Esophagus muscularis mucosa (tissue), 4 donors: Measurements from ENCODE around the gene IGDCC3. TPM values are rescaled to one million over a fixed set of nuclear protein-coding genes. Genes with fewer than 3 reads are reported as not detected.

ENCODE experiments used
- DNase-seq: peaks from one replicate; pipeline ENCODE4 v3.0.0-alpha.2; 2017; ENCODE audit errors: extremely low spot score
- H3K27ac ChIP-seq, 4 donors: fragments of 200-600 bp; sonication (generic); replicated peaks in 1 of 4; 1 replicate in 3 of 4; 2 replicates in 1 of 4; pipeline ENCODE4 v1.5.1; 2016 to 2019; ENCODE audit warnings: mild to moderate bottlenecking in 1 of 4
- H3K27me3 ChIP-seq, 4 donors: fragments of 200-600 bp; sonication (generic); one replicate each; pipeline versions ENCODE4 v1.5.1 to v1.6.0; 2016 to 2019
- H3K36me3 ChIP-seq, 4 donors: fragments of 200-600 bp; sonication (generic); one replicate each; pipeline ENCODE4 v1.5.1; 2016 to 2019
- H3K4me1 ChIP-seq, 4 donors: fragments of 200-600 bp; sonication (generic); one replicate each; pipeline ENCODE4 v1.5.1; 2016 to 2019
- H3K4me3 ChIP-seq, 4 donors: fragments of 200-600 bp; sonication (generic); 1 replicate in 2 of 4; 2 replicates in 2 of 4; pipeline ENCODE4 v1.5.1; 2016 to 2019; ENCODE audit warnings: mild to moderate bottlenecking in 4 of 4, moderate library complexity in 1 of 4
- H3K9me3 ChIP-seq, 4 donors: fragments of 200-600 bp; sonication (generic); 1 replicate in 3 of 4; 2 replicates in 1 of 4; pipeline ENCODE4 v1.5.1; 2016 to 2019
- CTCF ChIP-seq, 3 experiments: fragments of 200-600 bp in 2 of 3; fragments of 450-650 bp in 1 of 3; sonication (generic) in 2 of 3; IDR thresholded peaks; one replicate each; pipeline ENCODE4 v1.5.1; 2017 to 2019; ENCODE audit warnings: antibody characterized with exemption in 3 of 3, mild to moderate bottlenecking in 2 of 3, moderate library complexity in 1 of 3
- EP300 ChIP-seq: sonication (generic); formaldehyde crosslinking; IDR thresholded peaks from one replicate; pipeline ENCODE4 v1.6.1; 2017; ENCODE audit warnings: antibody characterized with exemption
- POLR2A ChIP-seq: fragments of 450-650 bp; IDR thresholded peaks from one replicate; pipeline ENCODE4 v1.6.1; 2017; ENCODE audit warnings: antibody characterized with exemption, moderate library complexity, mild to moderate bottlenecking, low read depth
- POLR2AphosphoS5 ChIP-seq, 2 donors: sonication (generic); formaldehyde crosslinking; IDR thresholded peaks; one replicate each; pipeline ENCODE4 v1.6.1; 2017; ENCODE audit warnings: antibody characterized with exemption in 2 of 2
- WGBS: methylation state at CpG from one replicate; pipeline ENCODE4 v1.1.5; 2018; 5-methylcytosine and 5-hydroxymethylcytosine counted together
- intact Hi-C: fragments of 100-400 bp; cut with DNase I; formaldehyde crosslinking; loops from one replicate; pipeline ENCODE4 v1.15.1; 2023
- small RNA-seq, 3 donors: library from RNA; depleted of rRNA; stranded (forward); fragments of <200 nt; gene quantifications; one replicate each; pipeline ENCODE3, GENCODE V24; 2016
- total RNA-seq, 4 donors: library from RNA; depleted of rRNA; stranded (reverse); fragments of >200 nt; gene quantifications; one replicate each; pipeline versions ENCODE4 v1.1.0 to v1.2.1, GENCODE V29; 2016

The IGDCC3 gene
- total RNA-seq, 4 donors from 2014 or later: 0.17 TPM; not detected in 3

GRCh38 chr15:65285291-65286068 lies 92.3 kb downstream of the IGDCC3 start:
- H3K4me1 ChIP-seq: peaks cover 16 to 39% (median 34%) of the 10 kb centered on the region in 4 donors
- no peak for TF ChIP-seq POLR2A
- no peak for TF ChIP-seq EP300
- no peak for TF ChIP-seq CTCF (IDR thresholded peaks at IDR 0.05)
- TF ChIP-seq POLR2AphosphoS5 (IDR thresholded peaks at IDR 0.05): no peak
- 69% methylated on average over 10 of the region's 10 CpGs for WGBS
- no peaks in the 10 kb centered on the region for H3K36me3 ChIP-seq
- H3K27ac ChIP-seq: peak overlapping the region; percentile 82 to 92 (median 88)
- intact Hi-C loops: no loop called here
- no peaks in the 10 kb centered on the region for H3K9me3 ChIP-seq
- H3K27me3 ChIP-seq: no peaks in the 10 kb centered on the region
- no peak for DNase-seq
- H3K4me3 ChIP-seq: peak overlapping the region; percentile 64 to 90 (median 66)

- WGBS: 74% methylated on average over 1 of the region's 1 CpG
- DNase-seq: no peak
- intact Hi-C loops: no loop called here
These were observed 99.3 kb downstream of the IGDCC3 start for GRCh38 chr15:65278480-65278879.

More at GRCh38 chr15:65278480-65278879, 99.3 kb downstream of the IGDCC3 start:
- Histone ChIP-seq H3K36me3 (peaks cover 0 to 17% (median 0%) of the 10 kb centered on the region in 4 donors), H3K27ac (no peak overlapping the region), H3K9me3 (no peaks in the 10 kb centered on the region), H3K27me3 (no peaks in the 10 kb centered on the region), H3K4me1 (peaks cover 0 to 21% (median 6%) of the 10 kb centered on the region in 4 donors), H3K4me3 (no peak overlapping the region)
- TF ChIP-seq POLR2AphosphoS5 (IDR thresholded peaks at IDR 0.05) (no peak), EP300 (no peak), CTCF (IDR thresholded peaks at IDR 0.05) (no peak), POLR2A (no peak)

Small RNA genes lying within 50 kb of the gene (small RNA-seq; reads per million reads assigned to genes)
- 8,080 to 19,823 (median 10,256) reads per million in 3 donors for gene RNU5A-1
- gene RNU5B-1: 1,444 to 4,075 (median 1,510) reads per million in 3 donors
- 0 to 0.19 (median 0.08) reads per million in 3 donors for gene SNORA24B

Other genes with a start within 250 kb of the IGDCC3 start
- 10 to 100 TPM; 24.2 to 33.4 (median 25.5) TPM for gene PDCD7, start 244.2 kb downstream of the IGDCC3 start, total RNA-seq
- gene CLPX, start 192.7 kb downstream of the IGDCC3 start, total RNA-seq: 10 to 100 TPM; 37.4 to 53.2 (median 39.8) TPM
- 100 to 1,000 TPM in 2 of 4 donors, 10 to 100 TPM in 2; 40.4 to 166 (median 93.8) TPM for gene CILP, start 166.5 kb downstream of the IGDCC3 start, total RNA-seq
- 10 to 100 TPM; 11.2 to 19.0 (median 14.6) TPM for gene PARP16, start 91.1 kb downstream of the IGDCC3 start, total RNA-seq
- not detected for gene RNU5A-1, start 82.0 kb downstream of the IGDCC3 start, total RNA-seq
- gene RNU5B-1, start 73.3 kb downstream of the IGDCC3 start, total RNA-seq: not detected
- 1 to 10 TPM in 3 of 4 donors, under 1 TPM in 1; 0.52 to 2.8 (median 2.2) TPM for gene IGDCC4, start 44.9 kb upstream of the IGDCC3 start, total RNA-seq
- 10 to 100 TPM; 33.6 to 48.6 (median 40.0) TPM for gene DPP8, start 139.7 kb upstream of the IGDCC3 start, total RNA-seq
- gene HACD3, start 152.5 kb upstream of the IGDCC3 start, total RNA-seq: 10 to 100 TPM; 19.1 to 29.6 (median 24.8) TPM
- 10 to 100 TPM; 18.9 to 24.2 (median 21.3) TPM for gene INTS14, start 233.1 kb upstream of the IGDCC3 start, total RNA-seq
- 1 to 10 TPM; 3.6 to 5.0 (median 4.3) TPM for gene SLC24A1, start 243.9 kb upstream of the IGDCC3 start, total RNA-seq